Activated CD4-positive, CD25-positive, alpha-beta regulatory T cell (primary cell): Measurements from ENCODE around the gene UGDH.

Source experiments
- DNase-seq, 4 experiments: peaks; one replicate each; lab custom pipeline; 2025; lab: John Stamatoyannopoulos, UW

Gene UGDH

DNA sequence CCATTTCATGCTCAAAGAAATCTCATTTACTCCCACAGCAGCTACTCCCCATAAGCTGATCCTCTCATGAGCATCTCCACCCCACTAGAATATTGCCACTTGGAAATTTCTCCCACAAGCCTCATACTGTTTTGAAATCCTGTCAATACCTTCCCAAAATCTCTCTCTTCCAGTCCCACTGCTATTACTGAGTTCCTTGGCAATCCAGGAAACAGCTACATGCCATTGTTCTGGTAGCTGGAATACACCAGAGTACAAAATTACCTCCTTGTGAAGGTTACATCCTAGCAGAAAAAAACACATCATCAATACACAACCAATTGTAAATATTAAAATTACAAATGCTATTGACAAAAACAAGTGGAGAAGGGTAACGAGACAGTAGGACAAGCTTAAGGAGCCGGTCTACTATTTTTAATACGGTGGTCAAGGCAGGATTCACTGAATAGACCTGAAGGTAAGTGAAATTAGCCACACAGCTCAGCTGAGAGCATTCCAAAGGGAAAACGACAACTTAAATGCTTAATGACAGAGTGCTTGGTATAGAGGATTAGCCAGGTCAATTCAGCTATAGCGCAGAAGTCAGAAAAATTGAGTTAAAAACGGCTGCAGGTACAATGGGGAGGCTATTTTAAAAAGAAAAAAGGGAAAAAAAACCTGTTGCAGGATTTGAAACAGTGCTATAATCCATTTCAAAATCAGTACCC, 74.9 kb downstream of the UGDH start:
- no peak for DNase-seq

DNA sequence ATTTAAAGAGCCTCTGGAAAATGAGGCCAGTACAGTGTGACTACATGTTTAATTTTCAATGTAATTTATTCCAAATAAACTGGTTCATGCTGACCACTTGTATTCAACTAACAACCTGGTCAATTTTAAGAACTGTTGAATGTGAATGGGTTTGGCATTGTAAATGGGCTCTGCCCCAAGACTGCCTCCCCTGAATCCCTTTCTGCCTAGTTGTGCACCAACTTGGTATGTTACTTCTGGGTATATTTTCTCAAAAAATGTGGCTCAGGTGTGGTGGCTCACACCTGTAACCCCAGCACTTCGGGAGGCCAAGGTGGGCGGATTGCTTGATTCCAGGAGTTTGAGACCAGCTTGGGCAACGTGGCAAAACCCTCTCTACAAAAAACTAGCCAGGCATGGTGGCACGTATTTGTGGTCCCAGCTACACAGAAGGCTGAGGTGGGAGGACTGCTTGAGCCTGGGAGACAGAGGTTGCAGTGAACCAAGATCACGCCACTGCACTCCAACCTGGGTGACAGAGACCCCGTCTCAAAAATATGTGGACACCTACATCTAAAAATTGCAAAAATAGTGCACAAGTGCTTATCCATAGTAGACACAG, 75.7 kb downstream of the UGDH start:
- DNase-seq: no peak

- DNase-seq: no peak
Measured at GRCh38 chr4:39450618-39451017, 76.6 kb downstream of the UGDH start.
